Skeletal muscle satellite cell (primary cell): ENCODE data around the gene TXNRD1.
"Not testable (repeated sequence)": the region's sequence is repeated elsewhere in the genome, so short reads cannot be mapped to it uniquely, and the experiment has no call there.

ENCODE experiments used
- H3K27me3 ChIP-seq: 2 replicates; pipeline ENCODE4 v1.7.0; 2013; ENCODE audit warnings: low read length; ENCODE audit not compliant: control insufficient read depth, insufficient read depth
- H3K36me3 ChIP-seq: 2 replicates; pipeline ENCODE4 v1.7.0; 2013; ENCODE audit warnings: mild to moderate bottlenecking, control low read depth, low read length; ENCODE audit not compliant: insufficient read depth
- H3K4me1 ChIP-seq: 2 replicates; pipeline ENCODE4 v1.7.0; 2013; ENCODE audit warnings: low read length; ENCODE audit not compliant: control insufficient read depth, insufficient read depth
- H3K4me2 ChIP-seq: 2 replicates; pipeline ENCODE4 v1.7.0; 2013; ENCODE audit warnings: mild to moderate bottlenecking, low read length
- H3K4me3 ChIP-seq: 2 replicates; pipeline ENCODE4 v1.7.0; 2013; ENCODE audit warnings: low read length
- H3K9ac ChIP-seq: 2 replicates; pipeline ENCODE4 v1.7.0; 2013; ENCODE audit warnings: mild to moderate bottlenecking, low read depth, low read length, moderate library complexity
- H3K9me3 ChIP-seq: replicated peaks from 2 replicates; pipeline ENCODE4 v1.7.0; 2013; ENCODE audit warnings: mild to moderate bottlenecking, control low read depth, low read length

TXNRD1 gene

DNA sequence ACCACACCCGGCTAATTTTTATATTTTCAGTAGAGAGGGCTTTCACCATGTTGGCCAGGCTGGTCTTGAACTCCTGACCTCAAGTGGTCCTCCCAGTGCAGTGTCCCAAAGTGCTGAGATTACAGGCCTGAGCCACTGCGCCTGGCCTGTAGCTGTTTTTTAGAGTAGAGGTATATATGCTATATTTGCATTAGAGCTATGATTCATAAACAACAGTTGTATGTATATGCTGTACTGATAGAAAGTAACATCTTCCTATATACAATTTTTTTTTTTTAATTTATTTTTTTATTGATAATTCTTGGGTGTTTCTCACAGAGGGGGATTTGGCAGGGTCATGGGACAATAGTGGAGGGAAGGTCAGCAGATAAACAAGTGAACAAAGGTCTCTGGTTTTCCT, 107.0 kb downstream of the TXNRD1 start:
- not testable (repeated sequence) for H3K4me3 ChIP-seq, H3K4me2 ChIP-seq, H3K27me3 ChIP-seq, H3K9me3 ChIP-seq, H3K4me1 ChIP-seq, H3K9ac ChIP-seq
- peaks cover 85% of the 10 kb centered on the region for H3K36me3 ChIP-seq

GRCh38 chr12:104323899-104324298, 108.3 kb downstream of the TXNRD1 start:
- Histone ChIP-seq H3K9me3 (no peaks in the 10 kb centered on the region), H3K27me3 (no peaks in the 10 kb centered on the region), H3K9ac (no peak overlapping the region), H3K4me3 (no peak overlapping the region), H3K4me2 (no peak overlapping the region), H3K4me1 (no peaks in the 10 kb centered on the region), H3K36me3 (peaks cover 81% of the 10 kb centered on the region)

DNA sequence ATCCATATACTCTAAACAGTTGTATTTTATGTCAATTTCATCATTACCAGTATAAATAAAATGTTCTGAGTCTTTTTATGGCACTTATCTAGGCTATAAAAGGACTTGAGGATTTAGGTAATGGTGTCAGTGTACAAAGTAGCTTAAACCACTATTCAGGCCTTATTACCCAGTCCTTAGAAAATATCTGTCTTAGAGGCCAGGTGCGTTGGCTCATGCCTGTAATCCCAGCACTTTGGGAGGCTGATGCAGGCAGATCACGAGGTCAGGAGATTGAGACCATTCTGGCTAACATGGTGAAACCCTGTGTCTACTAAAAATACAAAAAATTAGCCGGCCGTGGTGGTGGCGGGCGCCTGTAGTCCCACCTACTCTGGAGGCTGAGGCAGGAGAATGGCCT, 112.7 kb downstream of the TXNRD1 start:
- H3K27me3 ChIP-seq, H3K9ac ChIP-seq, H3K4me1 ChIP-seq, H3K9me3 ChIP-seq, H3K4me2 ChIP-seq, H3K4me3 ChIP-seq: not testable (repeated sequence)
- peaks cover 83% of the 10 kb centered on the region for H3K36me3 ChIP-seq

DNA sequence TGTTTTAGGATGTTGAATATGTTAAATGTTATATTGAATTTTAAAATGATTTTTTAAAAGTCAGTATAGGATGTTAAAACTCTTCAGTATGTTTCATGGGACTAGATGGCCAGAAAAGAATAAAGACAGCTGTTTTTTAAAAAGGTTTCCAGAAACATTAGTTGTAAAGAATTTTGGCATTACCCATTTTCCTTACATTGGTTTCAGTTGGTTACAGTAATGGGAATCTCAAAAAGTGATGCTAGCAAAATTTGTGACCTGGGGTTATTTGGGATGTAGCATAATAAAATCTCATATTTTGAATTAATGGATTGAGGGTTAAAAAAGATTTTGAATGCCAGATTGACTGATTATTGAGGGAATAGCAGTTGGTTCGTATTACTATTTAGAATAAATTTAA, 113.2 kb downstream of the TXNRD1 start:
- Histone ChIP-seq H3K36me3 (peaks cover 87% of the 10 kb centered on the region), H3K4me1 (no peaks in the 10 kb centered on the region), H3K4me2 (no peak overlapping the region), H3K27me3 (no peaks in the 10 kb centered on the region), H3K4me3 (no peak overlapping the region), H3K9ac (no peak overlapping the region), H3K9me3 (no peaks in the 10 kb centered on the region)

DNA sequence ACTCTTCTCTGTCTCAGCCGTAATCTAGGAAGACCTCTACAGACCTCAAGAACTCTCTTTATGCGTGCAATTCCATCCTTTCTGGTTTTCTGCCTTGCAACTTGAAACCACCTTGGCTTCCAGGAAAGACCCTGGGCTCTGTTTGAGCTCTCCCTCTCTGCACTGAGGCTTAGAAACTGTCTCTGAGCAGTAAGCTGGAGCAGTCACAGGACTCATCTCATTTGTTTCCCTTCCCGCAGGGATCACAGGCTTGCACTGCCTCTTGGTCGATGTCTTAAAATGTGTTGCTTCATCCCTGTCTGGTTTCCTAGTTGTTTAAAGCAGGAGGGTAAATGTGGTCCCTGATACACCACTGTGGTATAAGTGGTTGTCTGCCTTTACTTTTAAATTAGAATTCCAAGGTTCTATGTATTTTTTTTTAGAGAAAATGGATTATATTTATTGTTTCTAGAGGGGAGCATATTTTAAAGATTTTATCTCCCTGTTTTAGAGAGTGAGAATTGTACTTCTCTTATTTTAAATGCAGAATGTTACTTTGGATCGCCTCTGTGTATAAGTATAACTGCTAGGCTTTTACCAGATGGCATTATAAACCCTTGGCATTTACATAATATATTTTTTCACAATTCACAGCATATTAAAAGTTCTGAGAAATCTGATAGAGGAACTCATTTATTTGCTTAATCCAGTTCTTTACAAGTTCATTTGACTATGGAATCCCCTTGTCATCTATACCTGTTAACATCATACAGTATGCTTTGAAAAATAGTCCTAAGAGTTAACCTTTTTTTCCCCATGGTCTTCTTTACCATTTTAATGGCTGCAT, 114.3 kb downstream of the TXNRD1 start:
- H3K9me3 ChIP-seq, result no peaks in the 10 kb centered on the region
- H3K36me3 ChIP-seq, result peaks cover 88% of the 10 kb centered on the region
- H3K4me1 ChIP-seq, result peaks cover 6% of the 10 kb centered on the region
- no peaks in the 10 kb centered on the region for H3K27me3 ChIP-seq
- H3K9ac ChIP-seq, result no peak overlapping the region
- no peak overlapping the region for H3K4me2 ChIP-seq
- H3K4me3 ChIP-seq, result no peak overlapping the region

- Histone ChIP-seq H3K9ac (no peak overlapping the region), H3K36me3 (peaks cover 87% of the 10 kb centered on the region), H3K4me3 (no peak overlapping the region), H3K9me3 (no peaks in the 10 kb centered on the region), H3K4me2 (no peak overlapping the region), H3K27me3 (no peaks in the 10 kb centered on the region), H3K4me1 (peaks cover 7% of the 10 kb centered on the region)
Measured at GRCh38 chr12:104331376-104331775, 115.8 kb downstream of the TXNRD1 start.

GRCh38 chr12:104332273-104332672, 116.7 kb downstream of the TXNRD1 start:
- H3K4me1 ChIP-seq, H3K9me3 ChIP-seq, H3K9ac ChIP-seq, H3K4me3 ChIP-seq, H3K27me3 ChIP-seq, H3K4me2 ChIP-seq: not testable (repeated sequence)
- peaks cover 88% of the 10 kb centered on the region for H3K36me3 ChIP-seq

GRCh38 chr12:104333692-104334255, 118.2 kb downstream of the TXNRD1 start:
- Histone ChIP-seq H3K36me3 (peaks cover 88% of the 10 kb centered on the region), H3K9ac (no peak overlapping the region), H3K4me3 (no peak overlapping the region), H3K27me3 (no peaks in the 10 kb centered on the region), H3K9me3 (no peaks in the 10 kb centered on the region), H3K4me1 (peaks cover 7% of the 10 kb centered on the region), H3K4me2 (no peak overlapping the region)

GRCh38 chr12:104334581-104334980, 119.0 kb downstream of the TXNRD1 start:
- no peak overlapping the region for H3K4me3 ChIP-seq
- H3K9me3 ChIP-seq, result no peaks in the 10 kb centered on the region
- H3K36me3 ChIP-seq, result peaks cover 88% of the 10 kb centered on the region
- H3K27me3 ChIP-seq, result no peaks in the 10 kb centered on the region
- H3K4me2 ChIP-seq, result no peak overlapping the region
- no peak overlapping the region for H3K9ac ChIP-seq
- peaks cover 7% of the 10 kb centered on the region for H3K4me1 ChIP-seq

DNA sequence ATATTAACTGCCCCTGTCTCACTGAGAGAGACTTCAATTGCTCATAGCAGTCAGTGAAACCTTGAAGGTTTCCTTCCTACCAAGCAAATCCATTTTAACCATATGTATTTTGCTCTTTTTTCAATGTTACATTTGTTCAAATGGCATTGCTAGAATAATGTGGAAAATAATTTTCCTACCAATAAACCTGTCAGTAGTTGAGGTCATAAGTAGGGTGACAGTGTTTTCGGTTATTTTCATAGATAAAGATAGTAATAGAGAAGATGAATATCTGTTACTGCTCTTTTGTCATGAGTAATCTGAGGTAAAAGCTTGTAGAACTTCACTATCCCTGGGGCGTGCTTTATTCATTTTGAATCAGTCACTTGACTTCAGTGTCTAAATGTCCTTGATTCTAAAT, 120.5 kb downstream of the TXNRD1 start:
- Histone ChIP-seq H3K4me3 (no peak overlapping the region), H3K36me3 (peaks cover 92% of the 10 kb centered on the region)

GRCh38 chr12:104337030-104337558, 121.5 kb downstream of the TXNRD1 start:
- Histone ChIP-seq H3K4me2 (no peak overlapping the region), H3K4me1 (peaks cover 11% of the 10 kb centered on the region), H3K27me3 (no peaks in the 10 kb centered on the region), H3K9me3 (no peaks in the 10 kb centered on the region), H3K4me3 (no peak overlapping the region), H3K36me3 (peaks cover 92% of the 10 kb centered on the region), H3K9ac (no peak overlapping the region)

More for the DNA sequence above, 120.5 kb downstream of the TXNRD1 start:
- Histone ChIP-seq H3K9ac (no peak overlapping the region), H3K4me1 (peaks cover 11% of the 10 kb centered on the region), H3K9me3 (no peaks in the 10 kb centered on the region), H3K27me3 (no peaks in the 10 kb centered on the region), H3K4me2 (no peak overlapping the region)

GRCh38 chr12:104339663-104340062, 124.1 kb downstream of the TXNRD1 start:
- H3K4me3 ChIP-seq, result no peak overlapping the region
- peaks cover 11% of the 10 kb centered on the region for H3K4me1 ChIP-seq
- H3K27me3 ChIP-seq, result no peaks in the 10 kb centered on the region
- no peak overlapping the region for H3K4me2 ChIP-seq
- no peak overlapping the region for H3K9ac ChIP-seq
- H3K9me3 ChIP-seq, result no peaks in the 10 kb centered on the region
- H3K36me3 ChIP-seq, result peaks cover 91% of the 10 kb centered on the region
